SH-SY5Y (cell line): Measurements from ENCODE around the gene ALG6.

ENCODE experiments used
- GATA2 ChIP-seq: IDR thresholded peaks from 2 replicates; pipeline ENCODE4 v1.6.1; 2011; ENCODE audit warnings: mild to moderate bottlenecking, low read depth, low read length
- GATA3 ChIP-seq: IDR thresholded peaks from 2 replicates; pipeline ENCODE4 v1.6.1; 2011; ENCODE audit warnings: low read depth, mild to moderate bottlenecking, low read length, moderate library complexity

ALG6 gene

GRCh38 chr1:63367215-63368103 is at the start of gene ALG6:
Gene ALG6 (plus strand): TSS chr1:63367627. CDS start chr1:63370978, 3,351 bp downstream.
- TF ChIP-seq GATA2 (no peak; the same call in 1 of the 2 replicates), GATA3 (no peak)

- no peak for TF ChIP-seq GATA3
Observed at GRCh38 chr1:63317817-63318152, 49.6 kb upstream of the ALG6 start.

GRCh38 chr1:63318201-63318979 is 49.0 kb upstream of the ALG6 start:
- no peak for TF ChIP-seq GATA2
- no peak for TF ChIP-seq GATA3

GRCh38 chr1:63319046-63320021 is 48.1 kb upstream of the ALG6 start:
- TF ChIP-seq GATA2 (no peak), GATA3 (no peak)

GRCh38 chr1:63320022-63320721 is 47.3 kb upstream of the ALG6 start:
- no peak for TF ChIP-seq GATA3

- TF ChIP-seq GATA3 (no peak), GATA2 (no peak)
Observed at GRCh38 chr1:63321066-63321784, 46.2 kb upstream of the ALG6 start.

- TF ChIP-seq GATA2 (no peak), GATA3 (no peak)
Observed at GRCh38 chr1:63321785-63322113, 45.7 kb upstream of the ALG6 start.

- TF ChIP-seq GATA2 (no peak), GATA3 (no peak)
Observed at GRCh38 chr1:63322114-63322943, 45.1 kb upstream of the ALG6 start, which contains the start of gene FOXD3. Gene FOXD3 (plus strand): TSS chr1:63322567. CDS start chr1:63323059, 492 bp downstream.

GRCh38 chr1:63322944-63323864 is 44.2 kb upstream of the ALG6 start:
- TF ChIP-seq GATA2 = no peak
- TF ChIP-seq GATA3 = no peak

GRCh38 chr1:63323865-63324778 is 43.3 kb upstream of the ALG6 start:
- TF ChIP-seq GATA3 (no peak), GATA2 (no peak)
